Activated naive CD4-positive, alpha-beta T cell treated with anti-CD3 and anti-CD28 coated beads, Interleukin-2, amount 10 ng/mL, durations not matched to agents 7 days and 5 days (primary cell): ENCODE results near the gene SLCO4A1.
"Not testable (repeated sequence)": the region's sequence is repeated elsewhere in the genome, so short reads cannot be mapped to it uniquely, and the experiment has no call there.

Experiments used
- CTCF ChIA-PET: fragments of 350-600 bp; sonication (Branson Sonifier 250); formaldehyde crosslinking; loops from one replicate; lab custom pipeline; 2021; ENCODE audit warnings: antibody characterized with exemption; lab: Charles Lee
- DNase-seq: peaks from one replicate; pipeline ENCODE4 v3.0.0-alpha.2; 2020
- H3K27ac Mint-ChIP-seq: one replicate; pipeline ENCODE4 v1.8.0; 2021; ENCODE audit warnings: mild to moderate bottlenecking, moderate library complexity, mixed read lengths
- H3K27me3 Mint-ChIP-seq: one replicate; pipeline ENCODE4 v1.8.0; 2021; ENCODE audit warnings: mild to moderate bottlenecking, mixed read lengths
- H3K36me3 Mint-ChIP-seq: one replicate; pipeline ENCODE4 v1.8.0; 2021; ENCODE audit warnings: mixed read lengths
- H3K4me1 Mint-ChIP-seq: one replicate; pipeline ENCODE4 v1.8.0; 2021; ENCODE audit warnings: mixed read lengths
- H3K4me3 Mint-ChIP-seq: one replicate; pipeline ENCODE4 v1.8.0; 2021; ENCODE audit warnings: mild to moderate bottlenecking, moderate library complexity, mixed read lengths
- H3K9me3 Mint-ChIP-seq: one replicate; pipeline ENCODE4 v1.8.0; 2021; ENCODE audit warnings: mixed read lengths

Gene SLCO4A1

GRCh38 chr20:62670156-62670555 is 27.9 kb downstream of the SLCO4A1 start:
- CTCF ChIA-PET: no interaction called here
- Mint-ChIP-seq H3K4me3 (no peak overlapping the region), H3K4me1 (peaks cover 3% of the 10 kb centered on the region), H3K27me3 (peaks cover 7% of the 10 kb centered on the region), H3K27ac (no peak overlapping the region), H3K36me3 (peaks cover 42% of the 10 kb centered on the region), H3K9me3 (no peaks in the 10 kb centered on the region)
- DNase-seq: no peak

- CTCF ChIA-PET: no interaction called here
- H3K27me3 Mint-ChIP-seq: peaks cover 7% of the 10 kb centered on the region
- no peaks in the 10 kb centered on the region for H3K9me3 Mint-ChIP-seq
- no peak overlapping the region for H3K27ac Mint-ChIP-seq
- peaks cover 42% of the 10 kb centered on the region for H3K36me3 Mint-ChIP-seq
- no peak for DNase-seq
- no peak overlapping the region for H3K4me3 Mint-ChIP-seq
- peaks cover 3% of the 10 kb centered on the region for H3K4me1 Mint-ChIP-seq
Observed at GRCh38 chr20:62670998-62671397, 28.7 kb downstream of the SLCO4A1 start.

- Mint-ChIP-seq H3K4me1 (peaks cover 3% of the 10 kb centered on the region), H3K27ac (peak overlapping the region; percentile 55), H3K36me3 (peaks cover 39% of the 10 kb centered on the region), H3K4me3 (no peak overlapping the region), H3K27me3 (peaks cover 7% of the 10 kb centered on the region), H3K9me3 (no peaks in the 10 kb centered on the region)
- DNase-seq: no peak
- CTCF ChIA-PET: interaction anchor here (0.8 kb wide), 1 partner anchor 120 kb away, joined by 3 read pairs; no protein-coding TSS in a partner anchor
Observed at GRCh38 chr20:62671765-62672164, 29.5 kb downstream of the SLCO4A1 start.

- no peak overlapping the region for H3K4me3 Mint-ChIP-seq
- CTCF ChIA-PET: no interaction called here
- no peaks in the 10 kb centered on the region for H3K9me3 Mint-ChIP-seq
- no peak for DNase-seq
- peaks cover 26% of the 10 kb centered on the region for H3K27me3 Mint-ChIP-seq
- H3K4me1 Mint-ChIP-seq: peaks cover 13% of the 10 kb centered on the region
- peaks cover 21% of the 10 kb centered on the region for H3K36me3 Mint-ChIP-seq
- no peak overlapping the region for H3K27ac Mint-ChIP-seq
Observed at GRCh38 chr20:62674370-62674769, 32.1 kb downstream of the SLCO4A1 start.

- H3K4me1 Mint-ChIP-seq: peaks cover 13% of the 10 kb centered on the region
- H3K27me3 Mint-ChIP-seq: peaks cover 31% of the 10 kb centered on the region
- H3K36me3 Mint-ChIP-seq: peaks cover 21% of the 10 kb centered on the region
- CTCF ChIA-PET: no interaction called here
- peaks cover 8% of the 10 kb centered on the region for H3K9me3 Mint-ChIP-seq
- no peak for DNase-seq
- no peak overlapping the region for H3K4me3 Mint-ChIP-seq
- H3K27ac Mint-ChIP-seq: no peak overlapping the region
Observed at GRCh38 chr20:62675156-62675876, 33.0 kb downstream of the SLCO4A1 start.

- Mint-ChIP-seq H3K9me3 (peaks cover 12% of the 10 kb centered on the region), H3K4me1 (peaks cover 13% of the 10 kb centered on the region), H3K27me3 (peaks cover 31% of the 10 kb centered on the region), H3K27ac (no peak overlapping the region), H3K36me3 (peaks cover 16% of the 10 kb centered on the region), H3K4me3 (no peak overlapping the region)
- no peak for DNase-seq
- CTCF ChIA-PET: no interaction called here
Observed at GRCh38 chr20:62675877-62676260, 33.6 kb downstream of the SLCO4A1 start.

GRCh38 chr20:62676976-62677375 is 34.7 kb downstream of the SLCO4A1 start:
- Mint-ChIP-seq H3K27ac (no peak overlapping the region), H3K4me3 (no peak overlapping the region), H3K4me1 (peaks cover 13% of the 10 kb centered on the region), H3K27me3 (peaks cover 31% of the 10 kb centered on the region), H3K9me3 (peaks cover 12% of the 10 kb centered on the region), H3K36me3 (peaks cover 9% of the 10 kb centered on the region)
- CTCF ChIA-PET: no interaction called here
- no peak for DNase-seq

- H3K36me3 Mint-ChIP-seq: peaks cover 2% of the 10 kb centered on the region
- DNase-seq: no peak
- CTCF ChIA-PET: no interaction called here
Observed at GRCh38 chr20:62677678-62678077, 35.4 kb downstream of the SLCO4A1 start.

GRCh38 chr20:62678553-62678952 is 36.2 kb downstream of the SLCO4A1 start:
- peaks cover 13% of the 10 kb centered on the region for H3K4me1 Mint-ChIP-seq
- peaks cover 2% of the 10 kb centered on the region for H3K36me3 Mint-ChIP-seq
- DNase-seq: no peak
- no peak overlapping the region for H3K4me3 Mint-ChIP-seq
- H3K27ac Mint-ChIP-seq: peak overlapping the region; percentile 4
- peaks cover 14% of the 10 kb centered on the region for H3K9me3 Mint-ChIP-seq
- CTCF ChIA-PET: interaction anchor here (0.6 to 1.3 kb wide), 2 partner anchors 110 to 114 kb away, joined by 3 to 4 read pairs; no protein-coding TSS in a partner anchor
- H3K27me3 Mint-ChIP-seq: peaks cover 31% of the 10 kb centered on the region

More at GRCh38 chr20:62677678-62678077, 35.4 kb downstream of the SLCO4A1 start:
- Mint-ChIP-seq H3K27me3 (peaks cover 31% of the 10 kb centered on the region), H3K9me3 (peaks cover 12% of the 10 kb centered on the region), H3K4me3 (no peak overlapping the region), H3K4me1 (peaks cover 13% of the 10 kb centered on the region), H3K27ac (no peak overlapping the region)

- DNase-seq: no peak
- Mint-ChIP-seq H3K27me3 (peaks cover 28% of the 10 kb centered on the region), H3K9me3 (peaks cover 15% of the 10 kb centered on the region), H3K4me1 (peaks cover 13% of the 10 kb centered on the region), H3K4me3 (no peak overlapping the region), H3K27ac (no peak overlapping the region), H3K36me3 (peaks cover 3% of the 10 kb centered on the region)
- CTCF ChIA-PET: no interaction called here
Observed at GRCh38 chr20:62679978-62680589, 37.8 kb downstream of the SLCO4A1 start.

GRCh38 chr20:62682912-62683517 is 40.7 kb downstream of the SLCO4A1 start:
- Mint-ChIP-seq H3K9me3 (peaks cover 15% of the 10 kb centered on the region), H3K27me3 (peaks cover 39% of the 10 kb centered on the region), H3K27ac (no peak overlapping the region), H3K4me1 (peaks cover 21% of the 10 kb centered on the region), H3K36me3 (peaks cover 3% of the 10 kb centered on the region), H3K4me3 (no peak overlapping the region)
- DNase-seq: no peak
- CTCF ChIA-PET: no interaction called here

- Mint-ChIP-seq H3K9me3 (peaks cover 15% of the 10 kb centered on the region), H3K4me1 (peaks cover 16% of the 10 kb centered on the region), H3K27me3 (peaks cover 34% of the 10 kb centered on the region)
- H3K27ac Mint-ChIP-seq, H3K36me3 Mint-ChIP-seq, H3K4me3 Mint-ChIP-seq, DNase-seq, CTCF ChIA-PET: not testable (repeated sequence)
Observed at GRCh38 chr20:62683660-62684322, 41.5 kb downstream of the SLCO4A1 start.

GRCh38 chr20:62684981-62685380 is 42.7 kb downstream of the SLCO4A1 start:
- Mint-ChIP-seq H3K27ac (no peak overlapping the region), H3K27me3 (peaks cover 25% of the 10 kb centered on the region), H3K4me3 (no peak overlapping the region), H3K9me3 (peaks cover 11% of the 10 kb centered on the region), H3K36me3 (peaks cover 3% of the 10 kb centered on the region), H3K4me1 (peaks cover 10% of the 10 kb centered on the region)
- no peak for DNase-seq
- CTCF ChIA-PET: interaction anchor here (1.5 kb wide), 1 partner anchor 107 kb away, joined by 11 read pairs; no protein-coding TSS in a partner anchor
